ENCODE measurements around the gene MMP23B. TPM values are rescaled to one million over a fixed set of nuclear protein-coding genes. Genes with fewer than 3 reads are reported as not detected.
A peak's percentile ranks its signal among the peaks of the same experiment; 100 is the strongest.
"Not testable (repeated sequence)": the region's sequence is repeated elsewhere in the genome, so short reads cannot be mapped to it uniquely, and the experiment has no call there.

Gene MMP23B
- total RNA-seq, 2 donors from 2014 or later = 36.1 to 78.5 TPM

GRCh38 chr1:1627829-1628753, 3.9 kb upstream of the MMP23B start:
- intact Hi-C loops (cut with DNase I) = no loop called here

GRCh38 chr1:1628754-1629429, 3.1 kb upstream of the MMP23B start:
- DNase-seq (ENCODE audit: low spot score) = peak; percentile 81
- intact Hi-C loops (cut with DNase I) = no loop called here

More at GRCh38 chr1:1627829-1628753, 3.9 kb upstream of the MMP23B start:
- DNase-seq (ENCODE audit: low spot score) = peak; percentile 83

- intact Hi-C loops (cut with DNase I) = no loop called here
- DNase-seq (ENCODE audit: low spot score) = peak; percentile 83
These were observed 2.4 kb upstream of the MMP23B start for GRCh38 chr1:1629430-1630190.

- DNase-seq (ENCODE audit: low spot score) = peak; percentile 95
- intact Hi-C loops (cut with DNase I) = no loop called here
These were observed 1.6 kb upstream of the MMP23B start for GRCh38 chr1:1630191-1630964.

- peak; percentile 96 for DNase-seq (ENCODE audit: low spot score)
- intact Hi-C loops (cut with DNase I) = no loop called here
These were observed 800 bp upstream of the MMP23B start for GRCh38 chr1:1630965-1631781.

- intact Hi-C loops (cut with DNase I); DNase-seq (ENCODE audit: low spot score): not testable (repeated sequence)
These were observed 1.4 kb downstream of the MMP23B start for GRCh38 chr1:1633409-1633808.

- intact Hi-C loops (cut with DNase I) = not testable (repeated sequence)
These were observed 2.6 kb downstream of the MMP23B start for GRCh38 chr1:1634613-1635012.

GRCh38 chr1:1636621-1637478, 4.9 kb downstream of the MMP23B start:
- peak; percentile 69 for DNase-seq (ENCODE audit: low spot score)

More at GRCh38 chr1:1634613-1635012, 2.6 kb downstream of the MMP23B start:
- DNase-seq (ENCODE audit: low spot score) = peak; percentile 46

GRCh38 chr1:1637479-1637875, 5.5 kb downstream of the MMP23B start:
- DNase-seq (ENCODE audit: low spot score); intact Hi-C loops (cut with DNase I): not testable (repeated sequence)

More at GRCh38 chr1:1636621-1637478, 4.9 kb downstream of the MMP23B start:
- intact Hi-C loops (cut with DNase I) = not testable (repeated sequence)

- intact Hi-C loops (cut with DNase I); DNase-seq (ENCODE audit: low spot score): not testable (repeated sequence)
These were observed 6.6 kb downstream of the MMP23B start for GRCh38 chr1:1638528-1638927.

GRCh38 chr1:1639368-1639767, 7.4 kb downstream of the MMP23B start:
- peak; percentile 13 for DNase-seq (ENCODE audit: low spot score)
- intact Hi-C loops (cut with DNase I) = not testable (repeated sequence)

GRCh38 chr1:1640081-1640480, 8.1 kb downstream of the MMP23B start:
- DNase-seq (ENCODE audit: low spot score) = peak; percentile 34
- intact Hi-C loops (cut with DNase I) = not testable (repeated sequence)

GRCh38 chr1:1640711-1641461, 8.9 kb downstream of the MMP23B start:
- intact Hi-C loops (cut with DNase I) = not testable (repeated sequence)

GRCh38 chr1:1646326-1646725, 14.4 kb downstream of the MMP23B start:
- DNase-seq (ENCODE audit: low spot score); intact Hi-C loops (cut with DNase I): not testable (repeated sequence)

More at GRCh38 chr1:1640711-1641461, 8.9 kb downstream of the MMP23B start:
- peak; percentile 19 for DNase-seq (ENCODE audit: low spot score)

GRCh38 chr1:1647567-1648241, 15.7 kb downstream of the MMP23B start:
- DNase-seq (ENCODE audit: low spot score) = peak; percentile 19
- intact Hi-C loops (cut with DNase I) = not testable (repeated sequence)

- peak; percentile 30 for DNase-seq (ENCODE audit: low spot score)
- intact Hi-C loops (cut with DNase I) = not testable (repeated sequence)
These were observed 16.3 kb downstream of the MMP23B start for GRCh38 chr1:1648265-1648664.
